HG02840 (cell line): Measurements from ENCODE around the gene GRB7.
A peak's percentile ranks its signal among the peaks of the same experiment; 100 is the strongest.
"Not testable (repeated sequence)": the region's sequence is repeated elsewhere in the genome, so short reads cannot be mapped to it uniquely, and the experiment has no call there.

ENCODE experiments used
- ATAC-seq: cut with Tn5 transposase; IDR thresholded peaks from one replicate; pipeline ENCODE4 v1.9.1; 2021; ENCODE audit warnings: mild to moderate bottlenecking, moderate library complexity, moderate number of reproducible peaks; ENCODE audit not compliant: unreplicated experiment, low FRiP score

Gene GRB7

GRCh38 chr17:39750131-39751015 lies 12.6 kb downstream of the GRB7 start:
- ATAC-seq, result no peak

- no peak for ATAC-seq
These were observed 13.3 kb downstream of the GRB7 start for GRCh38 chr17:39751016-39751543.

- ATAC-seq, result no peak
These were observed 13.9 kb downstream of the GRB7 start for GRCh38 chr17:39751637-39752036.

GRCh38 chr17:39752241-39752881 lies 14.6 kb downstream of the GRB7 start:
- no peak for ATAC-seq

GRCh38 chr17:39753514-39754160 lies 15.9 kb downstream of the GRB7 start:
- peak; percentile 28 for ATAC-seq

GRCh38 chr17:39754161-39754957 lies 16.6 kb downstream of the GRB7 start:
- peak; percentile 63 for ATAC-seq

- ATAC-seq, result no peak
These were observed 17.3 kb downstream of the GRB7 start for GRCh38 chr17:39754958-39755553.

- no peak for ATAC-seq
These were observed 18.0 kb downstream of the GRB7 start for GRCh38 chr17:39755554-39756379.

GRCh38 chr17:39756380-39757079 lies 18.8 kb downstream of the GRB7 start:
- ATAC-seq, result no peak

GRCh38 chr17:39757176-39757662 lies 19.5 kb downstream of the GRB7 start:
- no peak for ATAC-seq

- ATAC-seq, result no peak
These were observed 20.5 kb downstream of the GRB7 start for GRCh38 chr17:39757931-39758873.

- ATAC-seq, result no peak
These were observed 21.5 kb downstream of the GRB7 start for GRCh38 chr17:39759204-39759603.

GRCh38 chr17:39761861-39762496 lies 24.2 kb downstream of the GRB7 start:
- ATAC-seq, result no peak

GRCh38 chr17:39763051-39763820 lies 25.5 kb downstream of the GRB7 start:
- ATAC-seq, result no peak

GRCh38 chr17:39764171-39764570 lies 26.4 kb downstream of the GRB7 start:
- ATAC-seq, result not testable (repeated sequence)

GRCh38 chr17:39765175-39765574 lies 27.4 kb downstream of the GRB7 start:
- ATAC-seq, result no peak
